Smooth muscle cell of the umbilical artery (primary cell): Measurements from ENCODE around the gene ATG5. TPM values are rescaled to one million over a fixed set of nuclear protein-coding genes. Genes with fewer than 3 reads are reported as not detected.

Experiments used
- total RNA-seq: library from RNA; depleted of rRNA; stranded (reverse); fragments of >200 nt; gene quantifications from 2 replicates; pipeline ENCODE4 v1.2.3, GENCODE V29; 2014

Gene ATG5
- 56.8 and 61.8 TPM in 2 replicates for total RNA-seq

GRCh38 chr6:106325336-106326178, at the start of gene ATG5:
ATG5 (minus strand) TSS chr6:106325760; CDS start chr6:106316208, 9,552 bp downstream.

DNA sequence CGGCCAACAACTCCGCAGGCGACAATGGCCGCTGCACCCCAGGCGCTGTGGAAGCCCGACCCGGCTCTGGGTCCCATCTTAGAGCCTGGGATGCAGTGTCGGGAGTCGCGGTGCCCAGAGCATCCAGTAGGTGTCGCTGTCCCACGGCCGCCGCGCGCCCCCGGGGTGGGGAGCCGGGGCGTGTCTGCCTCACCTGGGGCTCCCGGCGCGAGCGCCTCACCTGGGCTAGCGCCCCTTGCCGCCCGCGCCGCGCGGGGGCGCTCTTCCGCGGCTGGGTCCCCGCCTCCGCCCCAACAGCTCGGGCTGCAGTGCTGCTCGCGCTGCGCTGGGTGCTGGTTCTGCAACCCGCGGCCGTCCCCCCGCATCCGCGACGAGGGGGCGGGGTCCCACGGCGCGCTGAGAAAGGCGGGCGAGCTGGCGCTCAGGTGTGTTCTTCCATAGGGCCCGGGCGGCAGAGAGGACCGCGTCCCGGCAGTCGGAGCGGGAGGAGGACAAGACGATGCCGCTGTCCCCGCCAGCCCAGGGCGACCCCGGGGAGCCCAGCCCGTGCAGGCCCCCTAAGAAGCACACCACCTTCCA, 34.9 kb upstream of the ATG5 start, which contains the start of gene CRYBG1:
Gene CRYBG1, plus strand, starts transcription at position 308 of the 579 bp plus-strand sequence. Its CDS starts 192 bp downstream, at position 500.

Other genes with a start within 250 kb of the ATG5 start
- 3.7 and 8.0 TPM in 2 replicates for gene PRDM1, start 239.4 kb downstream of the ATG5 start, total RNA-seq
- 1.5 and 3.6 TPM in 2 replicates for gene CRYBG1, start 35.0 kb upstream of the ATG5 start, total RNA-seq